Astrocyte of the spinal cord (primary cell): ENCODE measurements around the gene STAC2.

Source experiments
- DNase-seq: peaks from one replicate; pipeline ENCODE4 v3.0.0; 2011; ENCODE audit warnings: low read depth, low spot score
- H3K4me3 ChIP-seq: 2 replicates; pipeline ENCODE4 v1.5.1; 2011; ENCODE audit warnings: low read depth, mild to moderate bottlenecking, low read length, moderate library complexity
- in situ Hi-C: cut with HindIII; loops from 2 replicates; pipeline ENCODE4 v1.10.0; 2017; ENCODE audit warnings: low sequenced_read_pairs
- TF ChIP-seq, protein P1 (sequence below): IDR thresholded peaks from 2 replicates; pipeline ENCODE4 v1.5.1; 2012; ENCODE audit warnings: low read depth, mild to moderate bottlenecking, low read length, inconsistent platforms

The STAC2 gene

DNA sequence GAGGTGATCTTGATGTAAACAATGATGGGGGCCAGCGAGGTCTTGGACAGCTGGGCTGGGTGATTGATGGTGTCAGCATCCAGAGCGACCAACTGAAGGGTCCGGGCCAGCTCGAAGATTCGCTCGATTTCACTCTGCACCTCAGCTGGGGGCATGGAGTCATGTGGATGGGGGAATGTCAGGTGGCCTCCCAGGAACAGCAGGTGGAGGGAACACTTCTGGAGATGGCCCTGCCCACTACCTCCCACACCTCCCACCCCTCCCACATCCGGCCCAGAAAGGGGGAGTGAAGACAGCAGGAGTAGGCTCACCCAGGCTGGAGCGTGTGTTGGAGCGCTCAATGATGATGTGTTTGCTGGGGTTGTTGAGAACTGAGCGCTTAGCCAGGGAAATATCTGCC is 42.0 kb downstream of the STAC2 start:
- no peak overlapping the region for H3K4me3 ChIP-seq
- in situ Hi-C loops = no loop called here
- DNase-seq = no peak
- TF ChIP-seq, protein P1, sequence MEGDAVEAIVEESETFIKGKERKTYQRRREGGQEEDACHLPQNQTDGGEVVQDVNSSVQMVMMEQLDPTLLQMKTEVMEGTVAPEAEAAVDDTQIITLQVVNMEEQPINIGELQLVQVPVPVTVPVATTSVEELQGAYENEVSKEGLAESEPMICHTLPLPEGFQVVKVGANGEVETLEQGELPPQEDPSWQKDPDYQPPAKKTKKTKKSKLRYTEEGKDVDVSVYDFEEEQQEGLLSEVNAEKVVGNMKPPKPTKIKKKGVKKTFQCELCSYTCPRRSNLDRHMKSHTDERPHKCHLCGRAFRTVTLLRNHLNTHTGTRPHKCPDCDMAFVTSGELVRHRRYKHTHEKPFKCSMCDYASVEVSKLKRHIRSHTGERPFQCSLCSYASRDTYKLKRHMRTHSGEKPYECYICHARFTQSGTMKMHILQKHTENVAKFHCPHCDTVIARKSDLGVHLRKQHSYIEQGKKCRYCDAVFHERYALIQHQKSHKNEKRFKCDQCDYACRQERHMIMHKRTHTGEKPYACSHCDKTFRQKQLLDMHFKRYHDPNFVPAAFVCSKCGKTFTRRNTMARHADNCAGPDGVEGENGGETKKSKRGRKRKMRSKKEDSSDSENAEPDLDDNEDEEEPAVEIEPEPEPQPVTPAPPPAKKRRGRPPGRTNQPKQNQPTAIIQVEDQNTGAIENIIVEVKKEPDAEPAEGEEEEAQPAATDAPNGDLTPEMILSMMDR = no peak

DNA sequence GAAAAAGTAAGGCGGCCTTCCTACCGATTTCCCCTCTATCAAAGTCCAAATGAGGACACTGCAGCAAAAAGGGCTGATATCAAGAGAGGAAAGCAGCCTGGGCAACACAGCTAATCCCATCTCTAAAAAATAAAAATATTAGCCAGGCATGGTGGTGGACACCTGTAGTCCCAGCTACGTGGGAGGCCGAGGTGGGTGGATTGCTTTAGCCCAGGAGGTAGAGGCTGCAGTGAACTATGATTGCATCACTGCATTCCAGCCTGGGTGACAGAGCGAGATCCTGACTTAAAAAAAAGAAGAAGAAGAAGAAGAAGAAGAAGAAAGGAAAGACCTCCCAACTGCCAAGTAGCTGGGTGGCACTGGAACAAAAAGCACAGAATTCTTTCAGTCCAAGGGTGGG is 42.7 kb downstream of the STAC2 start:
- DNase-seq = no peak
- in situ Hi-C loops = no loop called here
- H3K4me3 ChIP-seq = no peak overlapping the region
- TF ChIP-seq, protein P1 = no peak

DNA sequence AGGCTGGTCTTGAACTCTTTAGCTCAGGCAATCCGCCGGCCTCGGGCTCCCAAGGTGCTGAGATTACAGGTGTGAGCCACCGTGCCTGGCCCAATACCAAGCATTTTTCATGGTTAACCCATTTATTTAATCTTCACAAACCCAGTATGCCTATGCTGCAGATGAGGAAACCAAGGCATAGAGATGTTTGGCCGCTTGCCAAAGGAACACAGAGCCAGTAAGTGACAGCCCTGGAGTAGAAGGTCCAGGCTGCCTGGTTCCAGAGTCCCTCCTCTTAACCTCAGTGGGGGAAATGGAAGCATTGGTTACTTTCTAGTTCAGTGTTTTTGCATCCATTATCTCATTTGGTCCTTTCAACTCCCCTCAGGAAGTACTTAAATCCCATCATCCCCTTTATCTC is 44.4 kb downstream of the STAC2 start:
- no peak overlapping the region for H3K4me3 ChIP-seq
- TF ChIP-seq, protein P1 = no peak
- DNase-seq = no peak
- in situ Hi-C loops = no loop called here

DNA sequence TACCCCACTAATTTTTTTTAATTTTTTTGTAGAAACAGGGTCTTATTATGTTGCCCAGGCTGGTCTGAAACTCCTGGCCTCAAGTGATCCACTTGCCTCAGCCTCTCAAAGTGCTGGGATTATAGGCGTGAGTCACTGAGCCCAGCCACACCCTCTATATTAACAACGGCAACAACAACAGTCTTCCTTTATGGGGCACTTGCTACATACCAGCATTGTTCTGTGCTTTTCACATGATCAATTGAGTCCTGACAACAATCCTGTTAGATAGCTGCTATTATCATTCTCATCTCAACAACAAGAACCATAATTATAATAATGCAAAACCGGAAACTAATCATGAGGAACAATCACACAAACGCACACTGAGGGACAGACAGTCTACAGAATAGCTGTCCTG is 47.2 kb downstream of the STAC2 start:
- no peak for DNase-seq
- no peak overlapping the region for H3K4me3 ChIP-seq
- in situ Hi-C loops = no loop called here
- TF ChIP-seq, protein P1 = no peak

DNA sequence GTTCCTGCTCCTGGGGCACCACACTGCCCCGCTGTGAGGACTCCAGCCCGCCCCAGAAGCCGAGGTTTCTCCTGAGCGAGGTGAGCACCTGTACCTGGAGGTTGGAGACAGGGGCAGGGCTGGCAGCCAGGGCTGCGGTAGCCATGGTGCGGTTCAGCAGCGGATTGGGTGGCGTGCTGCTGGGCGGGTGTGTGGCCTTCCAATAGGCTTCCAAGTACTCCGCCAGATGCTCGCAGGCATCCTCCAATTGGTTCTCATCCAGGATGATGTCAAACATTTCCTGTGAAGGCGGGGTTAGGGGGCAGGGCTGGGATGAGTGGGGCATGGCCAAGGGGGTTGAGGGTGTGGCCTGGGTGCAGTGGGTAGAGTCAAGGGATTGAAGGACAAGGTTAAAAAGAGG is 48.5 kb downstream of the STAC2 start:
- TF ChIP-seq, protein P1 = no peak
- no peak overlapping the region for H3K4me3 ChIP-seq
- in situ Hi-C loops = no loop called here
- DNase-seq = no peak

DNA sequence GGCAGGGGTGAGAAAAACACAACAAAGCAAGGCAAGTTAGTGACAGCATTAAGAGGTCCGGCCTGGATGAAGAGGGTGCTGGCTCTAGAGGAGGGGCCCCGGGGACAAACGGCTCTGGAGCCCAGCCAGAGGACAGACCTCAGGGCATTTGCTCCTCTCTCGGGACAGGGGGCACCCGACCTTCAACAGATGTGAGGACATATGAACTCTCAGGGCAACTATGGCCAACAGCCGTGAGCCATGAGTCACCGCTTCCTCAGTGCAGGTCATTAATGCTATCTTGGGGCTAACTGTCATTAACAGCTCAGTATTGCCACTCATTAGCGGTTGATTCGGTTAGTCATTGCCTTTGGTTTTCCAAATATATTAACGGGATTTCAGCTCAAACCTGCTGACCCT is 50.1 kb downstream of the STAC2 start:
- H3K4me3 ChIP-seq = no peak overlapping the region
- in situ Hi-C loops = no loop called here
- TF ChIP-seq, protein P1 = no peak
- DNase-seq = no peak

DNA sequence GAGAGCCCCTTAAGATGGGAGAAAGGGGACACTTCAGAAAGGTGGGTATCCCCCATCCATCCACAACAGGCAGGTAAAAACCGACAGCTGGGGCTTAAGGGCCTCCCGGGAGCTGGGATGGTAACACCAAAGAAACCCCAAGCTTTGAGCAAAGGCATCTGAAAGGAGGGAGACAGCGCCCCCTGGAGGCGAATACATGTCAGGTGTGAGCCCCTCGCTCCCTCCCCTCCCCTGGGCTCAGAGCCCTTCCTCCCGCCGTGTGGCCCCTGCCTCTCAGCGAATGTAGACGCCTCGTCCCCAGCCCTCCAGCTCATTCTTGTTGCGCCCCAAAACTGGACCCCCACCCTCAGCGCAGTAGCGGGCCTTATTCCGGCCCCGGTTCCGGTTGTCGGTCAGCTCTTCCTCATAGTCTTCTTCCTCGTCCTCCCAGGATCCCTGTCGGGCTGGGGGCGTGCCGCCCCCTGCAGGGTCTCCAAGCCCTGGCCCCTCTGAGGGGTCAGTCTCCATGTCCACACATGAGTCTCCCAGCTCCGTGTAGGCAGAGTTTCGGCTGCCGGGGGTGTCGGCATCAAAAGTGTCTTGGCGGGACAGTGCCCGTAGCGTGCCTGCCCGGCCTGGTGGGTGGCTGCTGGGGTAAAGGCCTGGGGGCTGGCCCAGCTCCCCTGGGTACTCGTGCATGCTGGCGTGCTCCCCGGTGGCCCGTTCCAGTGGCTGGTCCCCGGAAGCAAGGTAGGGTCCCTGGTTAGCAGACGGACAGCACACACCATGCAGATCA is 50.6 kb downstream of the STAC2 start:
- peak; percentile 49 for DNase-seq
- TF ChIP-seq, protein P1 = peak; percentile 85
- no peak overlapping the region for H3K4me3 ChIP-seq
- in situ Hi-C loops = no loop called here
